Measurements from ENCODE around the gene MCHR1.
"Not testable (repeated sequence)": the region's sequence is repeated elsewhere in the genome, so short reads cannot be mapped to it uniquely, and the experiment has no call there.

Gene MCHR1

GRCh38 chr22:40659166-40659565 is 20.1 kb upstream of the MCHR1 start:
- no peak for DNase-seq

GRCh38 chr22:40660730-40661129 is 18.6 kb upstream of the MCHR1 start:
- DNase-seq = no peak

- no peak for DNase-seq
Measured at GRCh38 chr22:40661671-40662070, 17.6 kb upstream of the MCHR1 start.

GRCh38 chr22:40665312-40665711 is 14.0 kb upstream of the MCHR1 start:
- DNase-seq = no peak

GRCh38 chr22:40666151-40666848 is 13.0 kb upstream of the MCHR1 start:
- DNase-seq = no peak

GRCh38 chr22:40668611-40669411 is 10.5 kb upstream of the MCHR1 start:
- DNase-seq = no peak

GRCh38 chr22:40670058-40670457 is 9.2 kb upstream of the MCHR1 start:
- DNase-seq = no peak

GRCh38 chr22:40671369-40671768 is 7.9 kb upstream of the MCHR1 start:
- DNase-seq = no peak

- no peak for DNase-seq
Measured at GRCh38 chr22:40671796-40672360, 7.4 kb upstream of the MCHR1 start.

- no peak for DNase-seq
Measured at GRCh38 chr22:40673017-40673416, 6.3 kb upstream of the MCHR1 start.

- no peak for DNase-seq
Measured at GRCh38 chr22:40674274-40674673, 5.0 kb upstream of the MCHR1 start.

GRCh38 chr22:40676166-40676565 is 3.1 kb upstream of the MCHR1 start:
- not testable (repeated sequence) for DNase-seq

GRCh38 chr22:40676644-40677043 is 2.6 kb upstream of the MCHR1 start:
- DNase-seq = no peak

GRCh38 chr22:40678493-40679248 is 613 bp upstream of the MCHR1 start:
- DNase-seq = no peak

- DNase-seq = no peak
Measured at GRCh38 chr22:40679964-40680818, 907 bp downstream of the MCHR1 start.

- no peak for DNase-seq
Measured at GRCh38 chr22:40680819-40681183, 1.5 kb downstream of the MCHR1 start.

GRCh38 chr22:40681451-40681850 is 2.2 kb downstream of the MCHR1 start:
- DNase-seq = no peak

- DNase-seq = no peak
Measured at GRCh38 chr22:40684728-40685127, 5.4 kb downstream of the MCHR1 start.

GRCh38 chr22:40685406-40685805 is 6.1 kb downstream of the MCHR1 start:
- no peak for DNase-seq

- no peak for DNase-seq
Measured at GRCh38 chr22:40687706-40688105, 8.4 kb downstream of the MCHR1 start.

- no peak for DNase-seq
Measured at GRCh38 chr22:40690370-40690769, 11.1 kb downstream of the MCHR1 start.

GRCh38 chr22:40691532-40691931 is 12.2 kb downstream of the MCHR1 start:
- no peak for DNase-seq

Measured in CD4-positive, alpha-beta T cell treated with Interferon gamma for 1 hour (primary cell).